Epithelial cell of umbilical artery (primary cell): ENCODE results near the gene SSR2. TPM values are rescaled to one million over a fixed set of nuclear protein-coding genes. Genes with fewer than 3 reads are reported as not detected.

Experiments
- total RNA-seq: library from RNA; depleted of rRNA; stranded (reverse); fragments of >200 nt; gene quantifications from 2 replicates; pipeline ENCODE4 v1.2.3, GENCODE V29; 2014

The SSR2 gene
- total RNA-seq = 414 and 943 TPM in 2 replicates

DNA sequence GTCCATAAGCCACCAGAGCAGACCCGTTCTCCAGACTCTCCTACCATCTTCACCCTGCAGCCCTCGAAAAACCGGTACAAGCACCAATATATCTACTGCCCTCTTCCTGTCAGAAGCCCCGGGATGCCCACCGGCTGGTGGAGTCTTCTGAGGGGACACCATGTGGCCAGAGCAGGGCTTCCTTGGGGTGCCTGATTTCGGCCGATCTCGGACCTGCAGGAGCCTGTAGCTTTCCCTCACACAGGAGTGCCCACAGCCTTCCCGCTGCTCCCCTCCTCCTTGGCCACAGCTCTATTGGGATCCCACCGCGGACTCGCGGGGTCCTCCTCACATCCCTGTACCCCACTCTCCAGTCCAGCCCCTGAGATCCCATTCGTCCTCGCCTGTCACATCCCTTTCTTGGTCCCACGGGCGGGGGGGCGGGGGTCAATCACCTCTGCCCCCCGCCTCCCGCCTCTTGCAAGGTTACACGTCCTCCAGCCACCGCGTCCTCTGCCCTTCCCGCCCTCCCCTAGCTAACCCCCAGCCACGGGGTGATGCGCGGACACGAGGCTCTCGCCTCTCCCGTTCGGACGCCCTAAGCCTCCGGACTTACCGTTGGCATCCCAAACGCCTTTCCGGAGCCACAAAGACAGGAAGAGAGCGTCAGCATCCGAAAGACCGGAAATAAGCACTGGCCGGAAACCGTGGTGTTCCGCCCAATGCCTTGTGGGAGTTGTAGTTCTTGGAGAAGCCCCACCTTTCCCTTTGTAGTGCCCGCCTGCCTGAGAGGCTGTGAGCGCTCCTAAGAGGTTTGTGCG lies at the start of gene SSR2:
Gene SSR2 (minus strand): TSS at position 659 of the 800 bp plus-strand sequence. CDS start 784 bp downstream, outside the sequence.

DNA sequence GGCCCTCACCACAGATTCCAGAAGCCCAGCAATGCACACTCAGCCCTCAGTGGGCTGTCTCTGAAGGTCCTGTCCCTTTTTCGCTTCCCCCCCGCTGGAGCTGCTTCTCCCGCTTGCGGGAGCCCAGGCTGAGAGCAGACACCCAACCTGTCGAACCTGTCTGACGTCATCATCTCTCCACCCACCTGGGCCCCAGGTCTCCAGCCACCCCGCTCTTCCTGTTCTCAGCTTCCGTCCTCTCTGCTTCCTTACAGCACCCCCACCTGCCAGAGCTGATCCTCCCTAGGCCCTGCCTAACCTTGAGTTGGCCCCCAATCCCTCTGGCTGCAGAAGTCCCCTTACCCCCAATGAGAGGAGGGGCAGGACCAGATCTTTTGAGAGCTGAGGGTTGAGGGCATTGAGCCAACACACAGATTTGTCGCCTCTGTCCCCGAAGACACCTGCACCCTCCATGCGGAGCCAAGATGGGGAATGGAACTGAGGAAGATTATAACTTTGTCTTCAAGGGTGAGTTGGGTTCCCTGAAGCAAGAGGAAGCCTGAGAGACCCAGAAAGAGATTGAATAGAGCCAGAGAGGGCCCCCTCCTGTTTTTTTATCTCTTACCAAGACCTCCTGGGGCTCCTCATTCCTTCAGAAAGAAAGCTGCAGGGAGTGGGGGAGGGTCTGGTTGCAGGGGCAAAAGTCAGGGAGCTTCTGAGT lies 40.3 kb upstream of the SSR2 start, which contains the start of gene RAB25:
Gene RAB25 (plus strand): TSS at position 224 of the 700 bp plus-strand sequence. CDS start 241 bp downstream, at position 465.

GRCh38 chr1:156054500-156055280 lies 33.9 kb upstream of the SSR2 start, which contains the start of gene LAMTOR2:
LAMTOR2 (plus strand) TSS chr1:156054782; CDS start chr1:156054890, 108 bp downstream.

DNA sequence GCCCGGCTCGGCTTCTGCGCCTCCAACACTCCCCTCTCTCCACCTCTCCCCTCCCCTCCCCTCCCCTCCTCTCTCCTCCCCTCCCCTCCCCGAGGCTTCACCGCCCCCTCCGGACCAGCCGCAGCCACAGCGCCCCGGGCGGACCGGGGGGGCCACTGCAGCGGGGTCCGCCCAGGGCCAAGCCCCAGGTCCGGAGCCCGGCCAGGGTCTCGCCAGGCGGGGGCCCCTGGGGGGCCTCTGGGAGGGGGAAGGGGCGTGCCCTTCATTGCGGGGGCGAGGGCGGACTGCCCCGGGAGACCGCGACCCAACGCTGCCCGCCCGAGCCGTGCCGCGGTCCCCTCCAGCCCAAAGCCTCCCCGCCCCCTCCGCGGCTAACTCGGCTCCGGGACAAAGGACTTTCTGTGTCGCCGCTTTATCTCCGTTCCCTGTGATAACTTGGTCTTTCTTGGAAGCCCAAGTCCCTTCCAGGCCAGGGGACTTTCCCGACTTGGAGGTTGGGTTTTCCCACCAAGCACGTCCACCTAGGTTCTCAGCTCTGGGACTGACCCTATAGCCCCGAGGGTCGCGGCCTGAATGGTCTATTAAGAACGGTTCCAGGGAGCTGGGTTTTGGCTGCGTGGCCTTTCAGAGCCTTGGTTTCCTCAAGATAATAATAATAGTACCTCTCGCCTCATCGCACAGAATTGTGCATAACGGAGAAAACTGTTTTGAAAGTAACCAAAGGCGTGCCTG lies 33.2 kb upstream of the SSR2 start, which contains the start of gene UBQLN4:
Gene UBQLN4 (minus strand): TSS at position 31 of the 732 bp plus-strand sequence. CDS start 97 bp downstream, outside the sequence.

GRCh38 chr1:155978325-155978972 lies 42.3 kb downstream of the SSR2 start, which contains the start of gene ARHGEF2:
ARHGEF2 (minus strand) TSS chr1:155978547; CDS start chr1:155978427, 120 bp downstream.

Other genes with a start within 250 kb of the SSR2 start
- 20.5 and 30.5 TPM in 2 replicates for gene GON4L, start 163.7 kb downstream of the SSR2 start, total RNA-seq
- gene SYT11, start 161.4 kb downstream of the SSR2 start, total RNA-seq = 29.9 and 41.5 TPM in 2 replicates
- 47.4 and 50.6 TPM in 2 replicates for gene RIT1, start 109.6 kb downstream of the SSR2 start, total RNA-seq
- gene KHDC4, start 86.5 kb downstream of the SSR2 start, total RNA-seq = 25.3 and 33.0 TPM in 2 replicates
- gene RXFP4, start 79.3 kb downstream of the SSR2 start, total RNA-seq = not detected in 2 replicates
- 46.4 and 86.9 TPM in 2 replicates for gene ARHGEF2, start 42.4 kb downstream of the SSR2 start, total RNA-seq
- 13.0 and 15.3 TPM in 2 replicates for gene UBQLN4, start 32.8 kb upstream of the SSR2 start, total RNA-seq
- 60.0 and 82.2 TPM in 2 replicates for gene LAMTOR2, start 33.8 kb upstream of the SSR2 start, total RNA-seq
- not detected in 2 replicates for gene RAB25, start 40.2 kb upstream of the SSR2 start, total RNA-seq
- 4.7 and 5.8 TPM in 2 replicates for gene MEX3A, start 61.5 kb upstream of the SSR2 start, total RNA-seq
- 758 and 890 TPM in 2 replicates for gene LMNA, start 93.8 kb upstream of the SSR2 start, total RNA-seq
- 0.65 and 1.8 TPM in 2 replicates for gene SEMA4A, start 132.6 kb upstream of the SSR2 start, total RNA-seq
- 9.9 and 12.3 TPM in 2 replicates for gene SLC25A44, start 173.2 kb upstream of the SSR2 start, total RNA-seq
- gene PMF1, start 192.1 kb upstream of the SSR2 start, total RNA-seq = 61.1 and 68.4 TPM in 2 replicates
- gene BGLAP, start 221.2 kb upstream of the SSR2 start, total RNA-seq = 0.61 and 0.65 TPM in 2 replicates
- gene PAQR6, start 227.1 kb upstream of the SSR2 start, total RNA-seq = under 0.01 and 0.15 TPM in 2 replicates